Fibroblast of peridontal ligament (primary cell): ENCODE results near the gene LDHA.
A peak's percentile ranks its signal among the peaks of the same experiment; 100 is the strongest.
"Not testable (repeated sequence)": the region's sequence is repeated elsewhere in the genome, so short reads cannot be mapped to it uniquely, and the experiment has no call there.

Experiments
- DNase-seq: peaks from one replicate; pipeline ENCODE4 v3.0.0-alpha.2; 2010; ENCODE audit errors: extremely low read depth

The LDHA gene

GRCh38 chr11:18394928-18395734 is 768 bp downstream of the LDHA start:
- no peak for DNase-seq

- peak; percentile 100 for DNase-seq
Observed at GRCh38 chr11:18395735-18396504, 1.6 kb downstream of the LDHA start.

GRCh38 chr11:18397921-18398320 is 3.6 kb downstream of the LDHA start:
- DNase-seq, result no peak

GRCh38 chr11:18401077-18401476 is 6.7 kb downstream of the LDHA start:
- not testable (repeated sequence) for DNase-seq

GRCh38 chr11:18404062-18404461 is 9.7 kb downstream of the LDHA start:
- DNase-seq, result no peak

GRCh38 chr11:18407400-18407799 is 13.0 kb downstream of the LDHA start:
- DNase-seq, result not testable (repeated sequence)

GRCh38 chr11:18408558-18409291 is 14.4 kb downstream of the LDHA start:
- no peak for DNase-seq

- DNase-seq, result no peak
Observed at GRCh38 chr11:18416459-18416858, 22.1 kb downstream of the LDHA start.

GRCh38 chr11:18419040-18419439 is 24.7 kb downstream of the LDHA start:
- DNase-seq, result no peak

GRCh38 chr11:18420067-18420466 is 25.7 kb downstream of the LDHA start:
- no peak for DNase-seq

- no peak for DNase-seq
Observed at GRCh38 chr11:18427240-18427639, 32.9 kb downstream of the LDHA start.

GRCh38 chr11:18429332-18429731 is 35.0 kb downstream of the LDHA start:
- DNase-seq, result no peak

GRCh38 chr11:18438691-18439090 is 44.3 kb downstream of the LDHA start:
- DNase-seq, result no peak

GRCh38 chr11:18449251-18449650 is 54.9 kb downstream of the LDHA start:
- no peak for DNase-seq

GRCh38 chr11:18452927-18453326 is 58.6 kb downstream of the LDHA start:
- DNase-seq, result peak; percentile 20

- DNase-seq, result no peak
Observed at GRCh38 chr11:18455686-18456372, 61.5 kb downstream of the LDHA start, which contains the start of gene LDHAL6A. TSS of gene LDHAL6A (plus strand) at chr11:18455856. CDS start at chr11:18456681, 825 bp downstream.

- DNase-seq, result no peak
Observed at GRCh38 chr11:18457450-18457849, 63.1 kb downstream of the LDHA start.
